Measurements from ENCODE around the gene VEGFB. TPM values are rescaled to one million over a fixed set of nuclear protein-coding genes. Genes with fewer than 3 reads are reported as not detected.

Gene VEGFB
- total RNA-seq, 1 experiment from 2014 or later, result 47.5 TPM

DNA sequence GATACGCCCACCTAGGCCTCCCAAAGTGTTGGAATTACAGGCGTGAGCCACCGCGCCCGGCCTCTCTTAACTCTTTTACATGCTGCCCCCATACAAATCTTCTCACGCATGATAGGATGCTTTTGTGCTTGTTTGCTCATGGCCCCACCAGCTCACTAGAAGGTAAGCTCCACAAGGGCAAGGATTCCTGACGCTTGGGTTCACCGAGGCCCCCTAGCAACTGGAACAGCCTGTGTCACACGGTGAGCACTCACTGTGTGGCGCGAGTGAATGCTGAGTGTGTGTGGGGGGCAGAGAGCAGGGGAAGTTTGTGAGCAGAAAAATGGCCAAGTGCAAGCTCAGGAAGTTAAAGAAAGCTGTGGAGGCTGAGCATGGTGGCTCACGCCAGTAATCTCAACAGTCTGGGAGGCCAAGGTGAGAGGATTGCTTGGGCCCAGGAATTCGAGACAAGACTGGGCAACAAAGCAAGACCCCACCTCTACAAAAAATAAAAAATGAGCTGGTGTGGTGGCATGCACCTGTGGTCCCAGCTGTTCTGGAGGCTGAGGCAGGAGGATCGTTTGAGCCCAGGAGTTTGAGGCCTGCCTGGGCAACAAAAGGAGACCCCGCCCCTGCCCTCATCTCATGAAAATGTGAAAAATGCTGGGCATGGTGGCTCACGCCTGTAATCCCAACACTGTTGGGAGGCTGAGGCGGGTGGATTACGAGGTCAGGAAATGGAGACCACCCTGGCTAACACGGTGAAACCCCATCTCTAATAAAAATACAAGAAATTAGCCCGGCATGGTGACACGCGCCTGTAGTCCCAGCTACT lies 47.8 kb downstream of the VEGFB start:
- Histone ChIP-seq H3K79me2 (ENCODE audit: insufficient read depth, low read length) (no peaks in the 10 kb centered on the region), H3K4me3 (replicated peaks in 1 of 2; ENCODE audit: low read depth in 1 of 2, low read length in 2 of 2) (no peak overlapping the region), H4K20me1 (ENCODE audit: insufficient read depth) (no peaks in the 10 kb centered on the region), H2AFZ (ENCODE audit: low read depth, low read length, poor library complexity, severe bottlenecking) (no peak overlapping the region), H3K4me2 (ENCODE audit: low read length) (no peak overlapping the region), H3K9me2 (ENCODE audit: insufficient read depth) (no peaks in the 10 kb centered on the region), H3K27ac (ENCODE audit: low read depth, low read length) (no peak overlapping the region), H3K4me1 (ENCODE audit: control insufficient read depth in 1 of 2, insufficient read depth in 2 of 2, low read length in 2 of 2) (peaks cover 14 to 27% of the 10 kb centered on the region in 2 experiments), H3K9me3 (ENCODE audit: control insufficient read depth in 1 of 2, insufficient read depth in 1 of 2, low read depth in 1 of 2, low read length in 2 of 2) (no peaks in the 10 kb centered on the region), H3K36me3 (ENCODE audit: control insufficient read depth in 1 of 2, insufficient read depth in 2 of 2, low read length in 2 of 2) (no peaks in the 10 kb centered on the region; a peak in 1 of 4 replicates), H3K27me3 (ENCODE audit: insufficient read depth, low read length) (no peaks in the 10 kb centered on the region), H3K9ac (ENCODE audit: low read length) (no peak overlapping the region)
- intact Hi-C loops (cut with micrococcal nuclease), result no loop called here
- no TSS peak for BruUV-seq (replicated peaks)
- ChIA-PET CTCF (no interaction called here), POLR2A (interaction anchor here (1.6 kb wide), 1 partner anchor 19 kb away, joined by 5 read pairs; no protein-coding TSS in a partner anchor), RAD21 (ENCODE audit: low non-redundant PET in 1 of 2, low total read pairs in 2 of 2, uncharacterized antibody in 2 of 2, unreplicated experiment in 2 of 2) (no interaction called here)
- DNase-seq (ENCODE audit: low read depth, low spot score), result no peak
- TF ChIP-seq ELF1 (IDR thresholded peaks at IDR 0.05; ENCODE audit: borderline replicate concordance, low read depth) (no peak), ATF3 (IDR thresholded peaks at IDR 0.05) (no peak), EGR1 (IDR thresholded peaks at IDR 0.05; ENCODE audit: low read depth) (no peak), RAD21 (IDR thresholded peaks at IDR 0.05; ENCODE audit: low read depth) (no peak), POLR2AphosphoS5 (IDR thresholded peaks at IDR 0.05; ENCODE audit: low read depth, low read length) (no peak), JUND (IDR thresholded peaks at IDR 0.05) (no peak), CTCF (IDR thresholded peaks at IDR 0.05 in 2 of 3, conservative IDR thresholded peaks at IDR 0.05 in 1 of 3; ENCODE audit: borderline replicate concordance in 1 of 3, insufficient read depth in 1 of 3, low read depth in 2 of 3, low read length in 2 of 3) (no peak), SP1 (IDR thresholded peaks at IDR 0.05; ENCODE audit: low read depth) (no peak), YY1 (IDR thresholded peaks at IDR 0.05; ENCODE audit: extremely low read depth, insufficient replicate concordance, low read depth, low read length) (no peak), FOSL1 (IDR thresholded peaks at IDR 0.05; ENCODE audit: low read depth) (no peak)
- ATAC-seq, result no peak
